HG03066 (cell line): Measurements from ENCODE around the gene EMILIN2.
"Not testable (repeated sequence)": the region's sequence is repeated elsewhere in the genome, so short reads cannot be mapped to it uniquely, and the experiment has no call there.

Source experiments
- ATAC-seq: cut with Tn5 transposase; IDR thresholded peaks from one replicate; pipeline ENCODE4 v1.9.1; 2021; ENCODE audit warnings: low read depth; ENCODE audit not compliant: unreplicated experiment

The EMILIN2 gene

DNA sequence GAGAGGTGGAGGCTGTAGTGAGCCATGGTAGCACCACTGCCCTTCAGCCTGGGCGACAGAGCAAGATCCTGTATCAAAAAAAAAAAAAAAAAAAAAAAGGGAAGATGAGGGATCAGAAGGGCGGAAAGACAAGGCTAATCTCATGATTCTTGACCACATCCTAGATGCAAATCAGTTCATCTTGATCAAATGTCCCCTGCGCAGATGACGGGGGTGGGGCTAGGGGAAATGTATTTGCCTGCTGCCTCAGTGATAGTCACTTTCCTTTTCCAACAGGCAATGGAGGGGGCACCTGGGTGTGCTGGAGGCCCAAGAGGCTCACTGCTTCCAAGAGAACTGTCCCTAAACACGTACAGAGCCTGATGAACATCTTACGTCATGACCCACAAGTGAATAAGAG lies 3.7 kb upstream of the EMILIN2 start:
- ATAC-seq: no peak

DNA sequence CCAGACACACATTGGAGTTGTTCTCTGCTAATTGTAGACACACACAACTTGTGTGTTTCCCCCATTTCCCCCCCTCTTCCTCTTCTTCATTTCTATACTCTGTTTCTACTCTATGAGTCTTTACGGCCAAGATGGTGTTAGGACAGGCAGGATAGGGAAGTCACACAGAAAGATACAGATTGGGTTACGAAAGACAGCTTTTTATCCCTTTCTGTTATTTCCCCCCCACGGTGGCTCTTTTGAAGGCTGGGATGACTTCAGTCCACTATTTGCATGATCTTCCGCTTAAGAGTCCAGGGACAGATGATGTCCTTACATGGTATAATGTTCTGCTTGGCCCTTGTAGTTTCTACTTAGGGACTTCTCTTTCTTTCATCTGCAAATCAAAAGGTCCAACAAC lies 1.6 kb upstream of the EMILIN2 start:
- no peak for ATAC-seq

DNA sequence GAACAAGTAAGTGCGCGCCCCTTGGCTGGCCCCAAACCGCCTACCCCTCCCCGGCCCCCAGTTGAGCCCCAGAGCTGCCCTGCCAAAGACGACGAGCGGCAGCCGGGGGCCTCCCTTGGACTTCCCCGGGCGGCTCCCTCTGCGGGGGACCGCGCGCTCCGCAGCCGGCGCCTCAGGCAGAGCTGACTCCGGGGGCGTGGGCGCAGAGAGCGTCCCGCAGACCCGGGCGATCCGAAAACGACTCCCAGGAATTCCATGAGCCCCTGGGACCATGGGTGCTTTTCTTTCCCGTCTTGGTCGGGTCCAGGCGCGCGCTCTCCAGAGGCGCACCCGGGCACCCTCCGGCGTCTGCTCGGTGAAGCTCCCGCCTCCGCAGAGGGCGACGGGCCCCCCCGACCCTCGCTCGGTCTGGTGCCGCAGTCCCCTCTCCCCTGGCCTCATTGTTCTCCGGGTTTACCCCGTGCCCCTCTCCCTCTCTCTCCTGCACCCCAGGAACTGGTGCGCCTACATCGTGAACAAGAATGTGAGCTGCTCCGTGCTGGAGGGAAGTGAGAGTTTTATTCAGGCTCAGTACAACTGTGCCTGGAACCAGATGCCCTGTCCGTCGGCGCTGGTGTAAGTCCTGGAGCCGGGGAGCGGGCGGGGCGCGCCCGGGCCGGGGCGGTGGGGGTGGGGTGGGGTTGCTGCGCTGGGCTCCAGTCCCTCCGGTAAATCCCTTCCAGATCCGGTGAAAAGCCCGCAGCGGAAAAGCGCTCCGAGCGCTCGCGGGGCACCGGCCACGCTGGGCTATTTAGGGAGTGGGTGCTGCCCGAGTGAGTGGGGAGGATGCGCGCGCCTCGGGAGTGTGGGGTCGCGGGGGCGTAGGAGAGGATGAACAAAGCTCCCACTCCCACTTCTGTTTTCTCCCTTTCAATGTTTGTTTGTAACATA lies 776 bp downstream of the EMILIN2 start:
- ATAC-seq: peak; percentile 53

DNA sequence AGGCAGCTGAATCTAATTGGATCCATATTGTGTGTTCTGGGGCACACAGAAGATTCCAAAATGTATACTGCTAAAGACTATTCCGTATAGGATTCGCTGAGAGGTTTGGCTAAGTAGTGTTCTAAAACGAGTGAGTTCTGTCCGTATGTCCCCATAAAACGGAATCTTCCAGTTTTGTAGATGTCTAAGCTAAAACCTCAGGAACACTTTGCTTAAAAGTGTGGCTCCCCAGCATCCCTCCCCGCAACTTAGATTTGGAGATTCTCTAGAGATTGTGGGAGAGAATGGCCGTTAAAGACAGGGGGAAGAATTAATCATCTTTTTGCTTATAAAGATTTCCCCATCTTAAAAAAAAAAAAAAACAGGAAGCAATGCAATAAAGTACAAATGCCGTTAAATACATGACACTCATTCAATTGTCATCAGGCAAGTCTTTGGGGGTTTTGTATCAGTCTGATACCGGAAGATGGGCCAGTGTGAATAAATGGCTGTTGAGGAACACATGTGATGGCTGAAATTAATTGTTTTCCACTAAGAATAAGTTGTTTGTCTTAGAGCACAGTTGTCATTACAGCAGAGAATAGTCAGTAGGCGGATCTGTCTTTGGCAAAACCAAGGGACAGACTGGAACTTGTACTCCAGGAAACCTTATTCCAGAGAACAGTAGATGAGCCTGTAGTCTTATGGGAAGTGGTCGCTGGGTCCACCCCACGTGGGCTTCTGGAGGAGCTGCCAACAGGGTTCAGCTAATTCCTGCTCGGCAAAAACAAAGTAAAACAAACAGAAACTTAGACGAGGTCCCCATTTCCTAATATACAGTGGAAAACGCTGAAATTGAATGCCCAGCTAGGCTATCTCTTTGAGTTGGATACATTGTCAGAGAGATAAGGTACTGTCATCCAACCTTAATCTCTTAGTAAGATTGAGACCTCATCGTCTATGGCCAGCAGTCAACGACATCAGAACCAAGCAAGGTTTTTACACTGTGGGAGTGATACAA lies 1.7 kb downstream of the EMILIN2 start:
- ATAC-seq: no peak

DNA sequence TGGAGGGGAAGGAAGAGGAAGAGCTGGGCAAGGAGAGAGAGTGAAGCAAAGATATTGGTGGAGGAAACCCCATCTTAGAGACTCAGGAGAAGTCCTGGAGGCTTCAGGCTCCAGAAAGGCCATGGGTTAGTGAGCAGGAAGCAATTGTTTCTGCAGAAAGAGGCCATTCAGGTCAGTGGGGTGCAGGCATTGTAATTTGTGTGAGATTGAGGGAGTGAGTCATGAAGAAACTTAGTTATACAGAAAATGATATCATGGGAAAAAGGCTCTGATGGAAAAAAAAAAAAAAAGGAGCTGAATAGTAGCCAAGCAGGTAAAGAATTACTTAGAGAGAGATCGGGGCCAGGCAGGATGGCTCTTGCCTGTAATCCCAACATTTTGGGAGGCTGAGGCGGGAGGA lies 4.0 kb downstream of the EMILIN2 start:
- ATAC-seq: no peak

DNA sequence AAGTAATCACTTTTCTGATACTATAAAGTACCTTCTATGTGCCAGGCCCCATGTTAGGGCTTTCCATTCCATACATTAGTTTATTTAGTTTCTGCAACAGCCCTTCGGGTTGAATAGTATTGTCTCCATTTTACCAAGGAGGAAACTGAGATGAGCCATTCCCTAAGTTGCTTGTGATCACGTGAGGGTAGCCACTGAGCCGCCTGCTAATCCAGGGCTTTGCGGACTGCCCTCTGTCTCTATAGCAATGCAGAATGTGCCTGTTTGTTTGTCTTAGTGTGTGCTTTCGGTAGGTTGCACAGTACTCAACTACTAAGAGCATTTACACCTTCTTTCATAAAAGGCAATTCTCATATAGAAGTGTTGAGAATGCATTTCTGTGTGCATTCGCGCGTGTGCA lies 5.0 kb downstream of the EMILIN2 start:
- no peak for ATAC-seq

DNA sequence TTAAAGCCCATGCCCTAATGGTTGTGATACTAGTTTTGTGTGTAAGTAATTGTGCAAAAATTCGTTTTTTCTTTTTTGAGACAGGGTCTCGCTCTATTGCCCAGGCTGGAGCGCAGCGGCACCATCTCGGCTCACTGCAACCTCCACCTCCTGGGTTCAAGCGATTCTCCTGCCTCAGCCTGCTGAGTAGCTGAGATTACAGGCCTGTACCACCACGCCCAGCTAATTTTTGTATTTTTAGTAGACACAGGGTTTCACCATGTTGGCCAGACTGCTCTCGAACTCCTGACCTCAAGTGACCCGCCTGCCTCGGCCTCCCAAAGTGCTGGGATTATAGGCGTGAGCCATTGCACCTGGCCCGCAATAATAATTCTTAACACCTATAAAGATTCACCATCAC lies 5.7 kb downstream of the EMILIN2 start:
- not testable (repeated sequence) for ATAC-seq

DNA sequence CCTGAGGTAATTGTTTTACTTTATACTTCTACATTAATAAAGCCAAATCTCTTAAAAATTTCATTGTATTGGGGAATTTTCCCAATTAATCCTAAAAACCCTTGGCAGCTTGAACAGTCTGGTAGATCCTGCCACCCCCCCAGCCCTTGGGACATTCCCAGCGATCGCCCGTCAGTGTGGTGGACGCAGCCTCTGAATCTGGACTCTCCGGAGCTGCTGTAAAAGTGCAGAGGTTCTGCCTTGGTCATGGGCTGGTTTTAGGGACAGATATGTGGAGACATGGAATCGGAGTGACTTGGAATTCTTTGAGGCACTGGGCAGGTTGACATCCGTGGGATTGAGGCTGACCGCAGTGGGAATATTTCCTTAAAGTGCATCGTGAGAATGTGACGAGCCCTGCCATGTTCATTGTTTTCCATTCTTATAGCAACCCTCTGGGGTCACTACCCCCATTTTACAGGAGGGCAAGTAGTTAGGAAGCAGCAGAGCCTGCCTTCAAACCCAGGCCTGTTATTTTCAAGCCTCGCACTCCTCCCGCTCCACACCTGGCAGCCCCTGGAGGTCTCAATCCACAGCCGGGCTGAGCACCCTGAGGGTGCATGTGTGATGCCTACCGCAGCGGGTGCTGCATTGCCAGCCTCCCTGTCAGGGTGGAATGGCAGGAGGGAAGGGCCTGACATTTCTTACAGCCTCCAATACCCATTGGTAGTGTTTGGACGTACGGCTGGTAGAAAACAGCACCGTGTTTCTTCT lies 6.5 kb downstream of the EMILIN2 start:
- ATAC-seq: no peak

DNA sequence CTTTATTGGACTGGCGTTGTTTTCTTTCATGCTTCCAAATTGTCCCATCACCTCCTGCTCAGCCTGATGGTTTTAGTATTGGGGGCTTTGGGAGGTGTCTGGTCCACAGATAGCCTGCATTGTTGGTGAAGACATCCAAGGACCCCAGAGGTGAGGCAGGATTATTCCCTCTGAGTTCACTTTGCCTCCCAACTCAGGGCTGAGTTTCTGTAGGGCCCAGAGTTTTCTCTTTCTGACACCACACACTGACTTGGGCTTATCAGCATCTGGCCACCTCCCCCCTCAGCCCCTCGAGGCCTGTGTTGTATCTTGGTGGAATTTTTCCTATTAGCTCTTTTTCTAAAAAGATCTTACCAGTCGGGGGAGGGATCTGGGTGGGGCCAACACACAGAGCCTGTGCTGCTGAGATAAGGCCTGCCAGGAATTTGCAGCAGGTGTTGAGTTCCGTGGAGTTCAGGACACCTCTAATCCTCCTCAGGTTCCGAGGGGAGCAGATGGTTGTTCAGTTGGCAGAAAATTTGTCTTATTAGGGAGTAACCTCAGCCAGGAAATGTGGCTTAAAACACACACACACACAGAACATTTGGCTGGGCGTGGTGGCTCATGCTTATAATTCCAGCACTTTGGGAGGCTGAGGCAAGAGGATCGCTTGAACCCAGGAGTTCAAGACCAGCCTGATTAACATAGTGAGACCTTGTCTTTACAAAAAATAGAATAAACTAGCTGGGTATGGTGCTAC lies 7.3 kb downstream of the EMILIN2 start:
- no peak for ATAC-seq

DNA sequence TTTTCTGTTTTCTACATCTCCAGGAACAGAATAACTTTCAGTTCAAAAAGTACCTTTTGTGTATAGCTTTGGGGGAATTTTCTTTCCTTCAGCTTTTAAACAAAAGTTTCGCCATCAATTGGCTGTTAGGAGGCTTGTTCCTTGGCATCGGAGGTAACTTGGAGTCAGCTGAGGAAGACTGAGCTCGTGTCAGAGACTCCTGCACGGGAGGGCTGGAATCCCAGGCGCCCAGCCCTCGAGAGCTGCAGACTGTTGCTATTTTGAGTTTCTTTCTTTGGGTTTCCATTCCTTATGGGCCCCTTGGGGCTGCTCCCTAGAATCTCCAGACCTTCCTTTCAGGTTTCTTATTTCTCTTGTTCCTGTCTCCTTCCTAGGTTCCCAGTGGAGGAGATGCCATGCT lies 8.1 kb downstream of the EMILIN2 start:
- no peak for ATAC-seq

DNA sequence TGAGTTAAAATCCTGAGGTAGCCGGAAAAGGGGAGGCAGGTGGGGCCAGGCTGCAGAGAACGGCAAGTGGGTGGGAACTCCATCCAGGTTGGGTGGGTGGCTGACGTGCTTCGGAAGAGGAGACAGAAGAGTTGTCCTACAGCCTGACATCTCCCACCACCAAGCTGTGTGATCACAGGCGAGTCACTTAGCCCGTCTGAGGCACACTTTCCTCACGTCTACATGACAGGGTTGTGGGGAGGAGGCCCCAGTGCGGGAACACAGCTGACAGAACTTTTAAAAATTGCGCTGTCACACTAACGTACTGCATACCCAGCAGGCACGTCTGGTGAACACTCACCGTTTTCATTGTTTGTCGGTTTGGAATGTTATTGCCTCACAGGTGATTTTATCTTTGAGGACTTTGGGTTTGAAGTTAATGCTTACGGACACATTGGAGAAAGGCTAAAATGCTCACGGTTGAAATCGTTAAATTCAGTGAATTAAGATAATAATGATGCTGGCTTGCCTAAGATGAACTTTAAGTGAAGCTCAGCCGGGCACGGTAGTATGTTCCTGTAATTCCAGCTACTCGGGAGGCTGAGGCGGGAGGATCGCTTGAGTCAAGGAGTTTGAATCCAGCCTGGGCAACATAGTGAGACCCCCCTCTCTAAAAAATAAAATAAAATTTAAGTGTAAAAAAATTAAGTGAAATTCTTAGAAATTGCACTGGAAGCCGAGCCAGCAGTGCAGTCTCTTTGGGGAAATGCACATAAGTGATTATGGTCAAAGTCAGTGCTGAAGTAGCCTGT lies 8.9 kb downstream of the EMILIN2 start:
- no peak for ATAC-seq

DNA sequence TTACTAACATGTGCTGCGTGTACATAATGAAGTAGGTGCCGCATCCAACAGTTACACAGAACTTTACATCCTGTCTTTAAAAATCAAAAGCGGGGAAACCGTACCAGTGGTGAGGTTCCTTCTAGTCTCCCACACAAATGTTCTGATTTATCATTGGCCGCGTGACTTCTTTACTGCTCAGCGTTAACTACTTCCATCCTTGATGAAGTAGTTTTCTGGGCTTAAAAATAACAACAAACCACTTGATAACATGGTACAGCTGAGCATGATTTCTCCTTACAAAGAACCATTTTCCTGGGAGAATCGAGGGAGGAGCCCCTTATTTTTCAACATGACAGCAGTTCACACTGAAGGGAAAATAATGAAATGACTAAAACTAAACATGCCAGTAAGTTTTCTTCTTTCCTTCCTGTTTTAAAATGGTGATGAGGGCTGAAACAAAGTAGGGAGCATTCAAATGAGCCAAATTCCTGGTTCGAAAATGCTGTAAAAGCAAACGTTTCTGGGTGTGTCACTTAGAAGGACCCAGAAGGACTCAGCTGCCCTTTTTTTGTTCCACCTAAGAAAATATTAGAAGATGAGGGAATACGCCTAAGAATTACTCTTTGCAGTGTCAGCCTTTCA lies 9.9 kb downstream of the EMILIN2 start:
- no peak for ATAC-seq

DNA sequence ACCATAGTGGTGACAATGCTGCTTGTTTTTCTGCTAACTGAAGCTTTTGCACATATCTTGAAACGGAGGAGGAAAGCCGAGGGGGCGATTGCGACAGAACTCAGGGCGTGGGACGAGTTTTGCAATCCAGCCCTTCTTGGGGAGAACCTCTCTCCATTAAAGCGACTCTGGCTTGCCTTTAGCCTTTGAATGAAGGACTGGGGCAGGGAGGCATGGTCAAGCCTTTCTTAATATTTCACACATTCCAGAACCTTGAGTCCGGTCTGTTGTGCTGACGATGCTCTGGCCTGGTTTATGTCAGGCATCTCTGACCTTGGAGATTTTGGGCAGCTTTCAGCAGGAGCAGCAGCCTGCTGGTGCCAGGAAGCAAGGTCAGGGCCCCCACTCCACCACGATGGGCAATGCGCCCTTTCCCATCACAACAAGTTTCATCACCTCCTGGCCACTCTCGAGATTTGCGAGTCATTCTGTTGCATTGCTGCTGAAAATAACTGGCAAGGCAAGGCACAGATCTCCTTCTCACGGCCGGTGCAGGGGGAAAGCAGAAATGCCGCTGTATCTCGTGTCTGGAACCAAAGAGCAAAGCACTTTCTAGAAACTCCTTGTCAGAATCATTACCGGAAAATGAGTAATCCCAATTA lies 10.8 kb downstream of the EMILIN2 start:
- ATAC-seq: no peak

DNA sequence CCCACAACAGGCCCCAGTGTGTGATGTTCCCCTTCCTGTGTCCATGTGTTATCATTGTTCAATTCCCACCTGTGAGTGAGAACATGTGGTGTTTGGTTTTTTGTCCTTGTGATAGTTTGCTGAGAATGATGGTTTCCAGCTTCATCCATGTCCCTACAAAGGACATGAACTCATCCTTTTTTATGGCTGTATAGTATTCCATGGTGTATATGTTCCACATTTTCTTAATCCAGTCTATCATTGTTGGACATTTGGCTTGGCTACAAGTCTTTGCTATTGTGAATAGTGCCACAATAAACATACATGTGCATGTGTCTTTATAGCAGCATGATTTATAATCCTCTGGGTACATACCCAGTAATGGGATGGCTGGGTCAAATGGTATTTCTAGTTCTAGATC lies 13.6 kb downstream of the EMILIN2 start:
- not testable (repeated sequence) for ATAC-seq

DNA sequence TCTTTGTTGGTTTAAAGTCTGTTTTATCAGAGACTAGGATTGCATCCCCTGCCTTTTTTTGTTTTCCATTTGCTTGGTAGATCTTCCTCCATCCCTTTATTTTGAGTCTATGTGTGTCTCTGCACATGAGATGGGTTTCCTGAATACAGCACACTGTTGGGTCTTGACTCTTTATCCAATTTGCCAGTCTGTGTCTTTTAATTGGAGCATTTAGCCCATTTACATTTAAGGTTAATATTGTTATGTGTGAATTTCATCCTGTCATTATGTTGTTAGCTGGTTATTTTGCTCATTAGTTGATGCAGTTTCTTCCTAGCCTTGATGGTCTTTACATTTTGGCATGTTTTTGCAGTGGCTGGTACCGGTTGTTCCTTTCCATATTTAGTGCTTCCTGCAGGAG lies 17.2 kb downstream of the EMILIN2 start:
- ATAC-seq: not testable (repeated sequence)

DNA sequence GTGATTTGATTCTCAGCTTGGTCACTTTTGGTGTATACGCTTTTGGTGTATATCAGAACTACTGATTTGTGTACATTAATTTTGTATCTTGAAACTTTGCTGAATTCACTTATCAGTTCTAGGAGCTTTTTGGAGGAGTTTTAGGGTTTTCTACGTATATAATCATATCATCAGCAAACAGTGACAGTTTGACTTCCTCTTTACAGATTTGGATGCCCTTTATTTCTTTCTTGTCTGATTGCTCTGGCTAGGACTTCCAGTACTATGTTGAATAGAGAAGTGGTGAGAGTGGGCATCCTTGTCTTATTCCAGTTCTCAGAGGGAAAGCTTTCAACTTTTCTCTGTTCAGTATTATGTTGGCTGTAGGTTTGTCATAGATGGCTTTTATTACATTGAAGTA lies 19.7 kb downstream of the EMILIN2 start:
- not testable (repeated sequence) for ATAC-seq

DNA sequence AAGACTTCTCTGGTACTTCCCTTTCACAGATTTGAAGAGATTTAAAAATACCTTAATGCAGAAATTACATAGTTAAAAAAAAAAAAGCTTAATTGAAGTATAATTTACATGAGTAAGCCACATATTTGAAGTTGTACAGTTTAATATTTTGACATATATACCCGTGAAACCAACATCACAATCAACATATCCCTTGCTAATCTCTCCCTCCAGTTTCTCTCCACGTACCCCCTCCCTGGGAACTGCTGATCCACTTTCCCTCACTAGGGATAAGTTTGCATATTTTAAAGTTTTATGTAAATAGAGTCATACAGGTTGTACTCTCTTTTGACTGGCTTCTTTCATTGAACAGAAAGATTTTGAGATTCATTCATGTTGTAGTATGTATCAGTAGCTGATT lies 22.4 kb downstream of the EMILIN2 start:
- no peak for ATAC-seq

DNA sequence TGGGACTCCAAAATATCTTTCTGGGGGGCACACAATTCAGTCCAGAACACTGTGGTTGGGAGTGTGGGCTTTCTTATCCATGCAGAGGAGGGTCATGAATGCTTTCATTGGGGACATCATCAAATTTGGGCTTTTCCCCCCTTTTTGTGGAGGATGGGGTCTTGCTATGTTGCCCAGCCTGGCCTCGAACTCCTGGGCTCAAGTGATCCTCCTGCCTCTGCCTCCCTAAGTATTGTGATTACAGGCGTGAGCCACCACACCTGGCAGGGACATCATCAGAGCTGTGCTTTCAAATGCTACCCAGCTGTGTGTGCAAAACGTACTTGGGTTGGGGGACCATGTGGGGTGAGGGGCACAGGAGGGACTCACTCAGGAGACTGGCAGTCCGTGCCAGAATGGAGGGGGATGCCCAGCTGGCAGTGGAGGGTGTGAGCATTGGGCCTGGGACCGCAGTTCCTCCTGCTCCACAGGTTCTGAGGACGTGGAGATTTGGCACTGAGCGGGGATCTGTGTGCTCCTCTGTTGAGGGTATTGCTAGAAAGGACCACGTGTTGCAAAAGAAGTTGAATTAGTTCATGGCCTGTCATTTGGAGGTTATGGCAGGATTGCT lies 24.4 kb downstream of the EMILIN2 start:
- ATAC-seq: no peak
